ENCODE measurements around the gene SESTD1.

The SESTD1 gene

DNA sequence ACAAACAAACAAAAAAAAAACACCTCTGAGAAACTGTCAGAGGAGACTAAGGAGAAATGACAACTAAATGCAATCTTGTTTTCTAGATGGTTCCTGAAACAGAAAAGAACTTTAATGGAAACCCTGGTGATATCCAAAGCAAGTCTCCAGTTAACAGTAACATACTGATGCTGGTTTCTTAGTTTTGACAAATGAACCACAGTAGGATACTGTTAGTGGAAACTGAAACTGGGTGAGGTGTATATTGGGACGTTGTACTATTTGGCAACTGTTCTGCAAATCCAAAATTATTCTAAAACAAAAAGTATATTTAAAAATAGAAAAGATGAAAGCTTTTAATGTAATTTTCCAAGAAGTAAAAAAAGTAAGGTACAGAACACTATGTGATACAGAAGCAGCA lies 11.4 kb downstream of the SESTD1 start:
- Histone ChIP-seq H3K4me2 (ENCODE audit: low read depth, low read length, poor library complexity, severe bottlenecking) (peak overlapping the region; percentile 2), H3K9ac (ENCODE audit: low read depth, low read length, poor library complexity, severe bottlenecking) (peak overlapping the region; percentile 38), H3K27me3 (ENCODE audit: insufficient read depth, low read length, poor library complexity, severe bottlenecking) (no peaks in the 10 kb centered on the region), H3K36me3 (ENCODE audit: insufficient read depth, low read length) (peaks cover 6% of the 10 kb centered on the region; the same call in 1 of the 2 replicates), H3K79me2 (ENCODE audit: insufficient read depth, low read length) (peaks cover 96% of the 10 kb centered on the region), H3K9me3 (ENCODE audit: insufficient read depth, low read depth, low read length) (no peaks in the 10 kb centered on the region; the same call in 1 of the 2 replicates), H3F3A (ENCODE audit: low read depth) (no peaks in the 10 kb centered on the region), H4K20me1 (ENCODE audit: insufficient read depth, low read length, poor library complexity, severe bottlenecking) (peaks cover 13% of the 10 kb centered on the region), H3K4me1 (ENCODE audit: insufficient read depth, low read length, poor library complexity, severe bottlenecking) (peaks cover 29% of the 10 kb centered on the region), H3K4me3 (ENCODE audit: low read length, poor library complexity, severe bottlenecking) (no peak overlapping the region), H3K9me2 (replicated peaks; ENCODE audit: low read depth, low read length) (no peaks in the 10 kb centered on the region), H2AFZ (ENCODE audit: low read length) (no peak overlapping the region)
- TF ChIP-seq, protein P1, sequence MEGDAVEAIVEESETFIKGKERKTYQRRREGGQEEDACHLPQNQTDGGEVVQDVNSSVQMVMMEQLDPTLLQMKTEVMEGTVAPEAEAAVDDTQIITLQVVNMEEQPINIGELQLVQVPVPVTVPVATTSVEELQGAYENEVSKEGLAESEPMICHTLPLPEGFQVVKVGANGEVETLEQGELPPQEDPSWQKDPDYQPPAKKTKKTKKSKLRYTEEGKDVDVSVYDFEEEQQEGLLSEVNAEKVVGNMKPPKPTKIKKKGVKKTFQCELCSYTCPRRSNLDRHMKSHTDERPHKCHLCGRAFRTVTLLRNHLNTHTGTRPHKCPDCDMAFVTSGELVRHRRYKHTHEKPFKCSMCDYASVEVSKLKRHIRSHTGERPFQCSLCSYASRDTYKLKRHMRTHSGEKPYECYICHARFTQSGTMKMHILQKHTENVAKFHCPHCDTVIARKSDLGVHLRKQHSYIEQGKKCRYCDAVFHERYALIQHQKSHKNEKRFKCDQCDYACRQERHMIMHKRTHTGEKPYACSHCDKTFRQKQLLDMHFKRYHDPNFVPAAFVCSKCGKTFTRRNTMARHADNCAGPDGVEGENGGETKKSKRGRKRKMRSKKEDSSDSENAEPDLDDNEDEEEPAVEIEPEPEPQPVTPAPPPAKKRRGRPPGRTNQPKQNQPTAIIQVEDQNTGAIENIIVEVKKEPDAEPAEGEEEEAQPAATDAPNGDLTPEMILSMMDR (conservative IDR thresholded peaks at IDR 0.05; ENCODE audit: low read length): no peak
- TF ChIP-seq EZH2phosphoT487 (IDR thresholded peaks at IDR 0.05; ENCODE audit: borderline replicate concordance): no peak

- Histone ChIP-seq H4K20me1 (ENCODE audit: insufficient read depth, low read length, poor library complexity, severe bottlenecking) (peaks cover 8% of the 10 kb centered on the region), H3K79me2 (ENCODE audit: insufficient read depth, low read length) (peaks cover 96% of the 10 kb centered on the region), H3K9ac (ENCODE audit: low read depth, low read length, poor library complexity, severe bottlenecking) (peak overlapping the region; percentile 38), H3K9me2 (replicated peaks; ENCODE audit: low read depth, low read length) (no peaks in the 10 kb centered on the region), H2AFZ (ENCODE audit: low read length) (no peak overlapping the region), H3K9me3 (ENCODE audit: insufficient read depth, low read depth, low read length) (no peaks in the 10 kb centered on the region; the same call in 1 of the 2 replicates), H3K36me3 (ENCODE audit: insufficient read depth, low read length) (peaks cover 6% of the 10 kb centered on the region; the same call in 1 of the 2 replicates), H3K4me1 (ENCODE audit: insufficient read depth, low read length, poor library complexity, severe bottlenecking) (peaks cover 29% of the 10 kb centered on the region), H3K4me2 (ENCODE audit: low read depth, low read length, poor library complexity, severe bottlenecking) (peak overlapping the region; percentile 2), H3K4me3 (ENCODE audit: low read length, poor library complexity, severe bottlenecking) (no peak overlapping the region), H3F3A (ENCODE audit: low read depth) (no peaks in the 10 kb centered on the region), H3K27me3 (ENCODE audit: insufficient read depth, low read length, poor library complexity, severe bottlenecking) (no peaks in the 10 kb centered on the region)
- TF ChIP-seq EZH2phosphoT487 (IDR thresholded peaks at IDR 0.05; ENCODE audit: borderline replicate concordance): no peak
- TF ChIP-seq, protein P1 (conservative IDR thresholded peaks at IDR 0.05; ENCODE audit: low read length): no peak
Observed at GRCh38 chr2:179252423-179252822, 12.2 kb downstream of the SESTD1 start.

DNA sequence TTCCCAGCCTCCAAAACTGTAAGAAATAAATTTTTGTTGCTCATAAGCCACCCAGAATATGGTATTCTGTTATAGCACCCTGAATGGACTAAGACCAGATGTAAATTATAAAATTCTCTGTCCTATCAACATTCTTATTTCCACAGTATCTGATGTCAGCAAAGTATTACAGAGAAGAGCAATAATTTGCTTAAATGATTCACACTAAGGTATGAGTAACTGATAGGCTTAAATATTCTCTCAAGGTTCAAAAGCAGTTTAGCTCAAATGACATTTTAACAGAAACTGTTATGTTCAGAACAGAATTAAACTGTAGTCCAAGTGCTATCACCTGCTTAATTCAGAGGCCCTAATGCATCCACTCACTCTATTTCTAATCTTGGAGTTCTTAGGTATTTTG lies 12.8 kb downstream of the SESTD1 start:
- Histone ChIP-seq H3K9me2 (replicated peaks; ENCODE audit: low read depth, low read length) (no peaks in the 10 kb centered on the region), H3K9ac (ENCODE audit: low read depth, low read length, poor library complexity, severe bottlenecking) (no peak overlapping the region), H3K27me3 (ENCODE audit: insufficient read depth, low read length, poor library complexity, severe bottlenecking) (no peaks in the 10 kb centered on the region), H3K36me3 (ENCODE audit: insufficient read depth, low read length) (peaks cover 6% of the 10 kb centered on the region; the same call in 1 of the 2 replicates), H3K9me3 (ENCODE audit: insufficient read depth, low read depth, low read length) (no peaks in the 10 kb centered on the region; the same call in 1 of the 2 replicates), H3K79me2 (ENCODE audit: insufficient read depth, low read length) (peaks cover 96% of the 10 kb centered on the region), H4K20me1 (ENCODE audit: insufficient read depth, low read length, poor library complexity, severe bottlenecking) (peaks cover 5% of the 10 kb centered on the region), H3K4me2 (ENCODE audit: low read depth, low read length, poor library complexity, severe bottlenecking) (peak overlapping the region; percentile 2), H2AFZ (ENCODE audit: low read length) (no peak overlapping the region), H3F3A (ENCODE audit: low read depth) (no peaks in the 10 kb centered on the region), H3K4me1 (ENCODE audit: insufficient read depth, low read length, poor library complexity, severe bottlenecking) (peaks cover 32% of the 10 kb centered on the region), H3K4me3 (ENCODE audit: low read length, poor library complexity, severe bottlenecking) (no peak overlapping the region)
- TF ChIP-seq, protein P1 (conservative IDR thresholded peaks at IDR 0.05; ENCODE audit: low read length): no peak
- no peak for TF ChIP-seq EZH2phosphoT487 (IDR thresholded peaks at IDR 0.05; ENCODE audit: borderline replicate concordance)

Measured in Loucy (cell line).